Measurements from ENCODE around the gene CNOT8. TPM values are rescaled to one million over a fixed set of nuclear protein-coding genes. Genes with fewer than 3 reads are reported as not detected.
A peak's percentile ranks its signal among the peaks of the same experiment; 100 is the strongest.

CNOT8 gene
- total and polyA plus RNA-seq, 10 donors, result 46.3 to 93.5 (median 69.1) TPM

GRCh38 chr5:154857530-154858296, 714 bp upstream of the CNOT8 start:
- H3K36me3 ChIP-seq, result no peaks in the 10 kb centered on the region
- TF ChIP-seq, protein P1, sequence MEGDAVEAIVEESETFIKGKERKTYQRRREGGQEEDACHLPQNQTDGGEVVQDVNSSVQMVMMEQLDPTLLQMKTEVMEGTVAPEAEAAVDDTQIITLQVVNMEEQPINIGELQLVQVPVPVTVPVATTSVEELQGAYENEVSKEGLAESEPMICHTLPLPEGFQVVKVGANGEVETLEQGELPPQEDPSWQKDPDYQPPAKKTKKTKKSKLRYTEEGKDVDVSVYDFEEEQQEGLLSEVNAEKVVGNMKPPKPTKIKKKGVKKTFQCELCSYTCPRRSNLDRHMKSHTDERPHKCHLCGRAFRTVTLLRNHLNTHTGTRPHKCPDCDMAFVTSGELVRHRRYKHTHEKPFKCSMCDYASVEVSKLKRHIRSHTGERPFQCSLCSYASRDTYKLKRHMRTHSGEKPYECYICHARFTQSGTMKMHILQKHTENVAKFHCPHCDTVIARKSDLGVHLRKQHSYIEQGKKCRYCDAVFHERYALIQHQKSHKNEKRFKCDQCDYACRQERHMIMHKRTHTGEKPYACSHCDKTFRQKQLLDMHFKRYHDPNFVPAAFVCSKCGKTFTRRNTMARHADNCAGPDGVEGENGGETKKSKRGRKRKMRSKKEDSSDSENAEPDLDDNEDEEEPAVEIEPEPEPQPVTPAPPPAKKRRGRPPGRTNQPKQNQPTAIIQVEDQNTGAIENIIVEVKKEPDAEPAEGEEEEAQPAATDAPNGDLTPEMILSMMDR (IDR thresholded peaks at IDR 0.05 in 8 of 11, conservative IDR thresholded peaks at IDR 0.05 in 3 of 11), result peak in 2 of 11 experiments; percentile 1 to 25
- TF ChIP-seq POLR2AphosphoS5 (IDR thresholded peaks at IDR 0.05), result peak; percentile 47 to 90 (median 89)
- TF ChIP-seq POLR2A (IDR thresholded peaks at IDR 0.05), result peak in 1 of 3 donors; percentile 64
- 0 to 1% (median 0%) methylated on average over 37 to 59 of the region's 59 CpGs for WGBS, 5 donors
- intact Hi-C loops (cut with DNase I; ENCODE audit: low total_unique reads), result no loop called here
- DNase-seq, result peak; percentile 97
- no peaks in the 10 kb centered on the region for H3K27me3 ChIP-seq (replicated peaks in 1 of 7)
- peak overlapping the region; percentile 92 to 100 (median 98) for H3K27ac ChIP-seq
- peaks cover 22 to 48% (median 44%) of the 10 kb centered on the region in 6 donors for H3K4me1 ChIP-seq
- peak overlapping the region; percentile 45 to 88 (median 62) for H3K4me3 ChIP-seq
- H3K9me3 ChIP-seq, result no peaks in the 10 kb centered on the region

- TF ChIP-seq, protein P1 (IDR thresholded peaks at IDR 0.05 in 8 of 11, conservative IDR thresholded peaks at IDR 0.05 in 3 of 11), result no peak
- TF ChIP-seq POLR2A (IDR thresholded peaks at IDR 0.05) (peak in 1 of 3 donors; percentile 35), POLR2AphosphoS5 (IDR thresholded peaks at IDR 0.05) (peak in 1 of 3 donors; percentile 18)
- H3K27me3 ChIP-seq (replicated peaks in 1 of 7), result no peaks in the 10 kb centered on the region
- intact Hi-C loops (cut with DNase I; ENCODE audit: low total_unique reads), result no loop called here
- H3K27ac ChIP-seq, result peak overlapping the region; percentile 92 to 100 (median 98)
- no peak for DNase-seq
- 0 to 1% (median 1%) methylated on average over 26 of the region's 26 CpGs for WGBS, 5 donors
- no peaks in the 10 kb centered on the region for H3K9me3 ChIP-seq
- peak overlapping the region; percentile 45 to 88 (median 62) for H3K4me3 ChIP-seq
- peaks cover 27 to 63% (median 55%) of the 10 kb centered on the region in 6 donors for H3K4me1 ChIP-seq
- peaks cover 0 to 13% (median 7%) of the 10 kb centered on the region in 6 donors for H3K36me3 ChIP-seq
Measured at GRCh38 chr5:154858972-154859871, 795 bp downstream of the CNOT8 start.

GRCh38 chr5:154860123-154860522, 1.7 kb downstream of the CNOT8 start:
- TF ChIP-seq POLR2A (IDR thresholded peaks at IDR 0.05) (no peak), POLR2AphosphoS5 (IDR thresholded peaks at IDR 0.05) (peak in 2 of 3 donors; percentile 60)
- TF ChIP-seq, protein P1 (IDR thresholded peaks at IDR 0.05 in 8 of 11, conservative IDR thresholded peaks at IDR 0.05 in 3 of 11), result no peak
- 24 to 31% (median 26%) methylated on average over 5 of the region's 5 CpGs for WGBS, 5 donors
- Histone ChIP-seq H3K36me3 (peaks cover 0 to 22% (median 14%) of the 10 kb centered on the region in 6 donors), H3K9me3 (no peaks in the 10 kb centered on the region), H3K4me3 (peak overlapping the region; percentile 45 to 88 (median 62)), H3K4me1 (peaks cover 27 to 72% (median 55%) of the 10 kb centered on the region in 6 donors), H3K27me3 (replicated peaks in 1 of 7) (no peaks in the 10 kb centered on the region), H3K27ac (peak overlapping the region; percentile 92 to 100 (median 98))
- intact Hi-C loops (cut with DNase I; ENCODE audit: low total_unique reads), result loop anchor here (5.0 to 10.0 kb wide), 2 partner anchors 75 to 103 kb away; partner anchors contain the start of genes GEMIN5 and LARP1
- no peak for DNase-seq
